IMR-90 (cell line): Measurements from ENCODE around the gene PRR33. TPM values are rescaled to one million over a fixed set of nuclear protein-coding genes. Genes with fewer than 3 reads are reported as not detected.

ENCODE experiments used
- ATAC-seq: fragments of 200-7000 bp; cut with Tn5 transposase; 2 replicates; pipeline ENCODE4 v1.9.1; 2020; ENCODE audit warnings: low read depth, mild to moderate bottlenecking, moderate library complexity
- BruUV-seq: library from RNA; stranded (reverse); fragments of 400-500 nt; replicated peaks from 2 replicates; lab custom pipeline; 2021; lab: Mats Ljungman, UMichigan
- CTCF ChIA-PET: fragments of 300-600 bp; formaldehyde crosslinking; extraction: SDS; loops from one replicate; lab custom pipeline; 2021; ENCODE audit warnings: antibody characterized with exemption; lab: Yijun Ruan, JAX
- POLR2A ChIA-PET: fragments of 300-600 bp; sonication (Branson Sonifier 250); formaldehyde crosslinking; loops from one replicate; lab custom pipeline; 2022; ENCODE audit warnings: antibody characterized with exemption; ENCODE audit not compliant: unreplicated experiment; lab: Charles Lee
- DNase-seq: peaks from one replicate; pipeline ENCODE4 v3.0.0; 2013
- H2AFZ ChIP-seq: replicated peaks from 2 replicates; pipeline ENCODE3; 2013; ENCODE audit warnings: low read length, mild to moderate bottlenecking; ENCODE audit not compliant: poor library complexity
- H2AK5ac ChIP-seq: 2 replicates; pipeline ENCODE4 v1.6.1; 2013; ENCODE audit warnings: low read depth, low read length, inconsistent platforms
- H2AK9ac ChIP-seq: replicated peaks from 2 replicates; pipeline ENCODE3; 2013; ENCODE audit warnings: mild to moderate bottlenecking, low read depth, low read length, moderate library complexity; ENCODE audit not compliant: poor library complexity
- H2BK120ac ChIP-seq: 2 replicates; pipeline ENCODE4 v1.6.1; 2013; ENCODE audit warnings: low read depth, low read length, inconsistent platforms
- H2BK15ac ChIP-seq: 3 replicates; pipeline ENCODE4 v1.6.1; 2013; ENCODE audit warnings: low read depth, low read length, inconsistent platforms
- H2BK20ac ChIP-seq: 2 replicates; pipeline ENCODE4 v1.6.1; 2013; ENCODE audit warnings: low read depth, mild to moderate bottlenecking, inconsistent platforms, low read length, moderate library complexity
- H2BK5ac ChIP-seq: 2 replicates; pipeline ENCODE4 v1.6.1; 2013; ENCODE audit warnings: mild to moderate bottlenecking, low read depth, low read length, inconsistent platforms; ENCODE audit not compliant: poor library complexity, severe bottlenecking
- H3K14ac ChIP-seq: replicated peaks from 2 replicates; pipeline ENCODE4 v1.6.1; 2013; ENCODE audit warnings: low read depth, low read length, inconsistent platforms
- H3K18ac ChIP-seq: 2 replicates; pipeline ENCODE4 v1.6.1; 2013; ENCODE audit warnings: low read depth, low read length, control low read depth
- H3K23ac ChIP-seq: 2 replicates; pipeline ENCODE4 v1.6.1; 2013; ENCODE audit warnings: low read depth, low read length, inconsistent platforms
- H3K27ac ChIP-seq: 2 replicates; pipeline ENCODE4 v1.5.1; 2013; ENCODE audit warnings: mild to moderate bottlenecking, control low read depth, low read length; ENCODE audit not compliant: insufficient read depth
- H3K27me3 ChIP-seq: 2 replicates; pipeline ENCODE4 v1.6.1; 2013; ENCODE audit warnings: low read length; ENCODE audit not compliant: control insufficient read depth, insufficient read depth
- H3K36me3 ChIP-seq: 2 replicates; pipeline ENCODE4 v1.6.1; 2013; ENCODE audit warnings: low read length, mixed read lengths; ENCODE audit not compliant: control insufficient read depth, insufficient read depth
- H3K4ac ChIP-seq: 2 replicates; pipeline ENCODE4 v1.6.1; 2013; ENCODE audit warnings: low read depth, low read length, inconsistent platforms
- H3K4me1 ChIP-seq: 2 replicates; pipeline ENCODE4 v1.6.1; 2013; ENCODE audit warnings: low read length, mixed read lengths; ENCODE audit not compliant: control insufficient read depth, insufficient read depth
- H3K4me2 ChIP-seq: 2 replicates; pipeline ENCODE4 v1.6.1; 2013; ENCODE audit warnings: low read depth, mild to moderate bottlenecking, control low read depth, low read length, moderate library complexity
- H3K4me3 ChIP-seq: 2 replicates; pipeline ENCODE4 v1.5.1; 2013; ENCODE audit warnings: low read depth, mild to moderate bottlenecking, control low read depth, low read length, moderate library complexity; ENCODE audit not compliant: insufficient read depth
- H3K56ac ChIP-seq: 2 replicates; pipeline ENCODE4 v1.6.1; 2013; ENCODE audit warnings: low read length, inconsistent platforms; ENCODE audit not compliant: insufficient read depth; ENCODE audit errors: extremely low read depth
- H3K79me1 ChIP-seq, 2 experiments: 2 replicates each; pipeline ENCODE4 v1.6.1; 2013; ENCODE audit warnings: low read length in 2 of 2, inconsistent platforms in 1 of 2, low read depth in 1 of 2
- H3K9ac ChIP-seq: 2 replicates; pipeline ENCODE4 v1.6.1; 2013; ENCODE audit warnings: low read depth, low read length, control low read depth
- H3K9me1 ChIP-seq: 2 replicates; pipeline ENCODE4 v1.6.1; 2013; ENCODE audit warnings: low read length, inconsistent platforms; ENCODE audit not compliant: insufficient read depth
- H3K9me3 ChIP-seq: 2 replicates; pipeline ENCODE4 v1.6.1; 2013; ENCODE audit warnings: low read length; ENCODE audit not compliant: control insufficient read depth, insufficient read depth
- H4K20me1 ChIP-seq: 2 replicates; pipeline ENCODE4 v1.6.1; 2013; ENCODE audit warnings: low read length, inconsistent platforms; ENCODE audit not compliant: insufficient read depth
- H4K5ac ChIP-seq: 2 replicates; pipeline ENCODE4 v1.6.1; 2013; ENCODE audit warnings: mild to moderate bottlenecking, low read depth, low read length, control low read depth
- H4K8ac ChIP-seq, 2 experiments: 2 replicates each; pipeline ENCODE4 v1.6.1; 2013; ENCODE audit warnings: low read depth in 2 of 2, low read length in 2 of 2, control low read depth in 1 of 2, inconsistent platforms in 1 of 2
- H4K91ac ChIP-seq: 2 replicates; pipeline ENCODE4 v1.6.1; 2013; ENCODE audit warnings: low read depth, low read length, inconsistent platforms; ENCODE audit not compliant: insufficient read depth
- BHLHE40 ChIP-seq: fragments of 150-350 bp; IDR thresholded peaks from 2 replicates; pipeline ENCODE4 v1.6.1; 2016; ENCODE audit warnings: mild to moderate bottlenecking, low read depth, low read length
- CEBPB ChIP-seq: IDR thresholded peaks from 2 replicates; pipeline ENCODE4 v1.6.1; 2012; ENCODE audit warnings: low read depth, low read length, improper control_type of control experiment
- CHD1 ChIP-seq: IDR thresholded peaks from 2 replicates; pipeline ENCODE4 v1.6.1; 2012; ENCODE audit warnings: low read depth, low read length, improper control_type of control experiment
- CTCF ChIP-seq: conservative IDR thresholded peaks from 2 replicates; pipeline ENCODE4 v1.5.1; 2012; ENCODE audit warnings: mild to moderate bottlenecking, low read depth, low read length, improper control_type of control experiment
- FOS ChIP-seq: fragments of 150-350 bp; IDR thresholded peaks from 2 replicates; pipeline ENCODE4 v1.6.1; 2016; ENCODE audit warnings: low read depth, low read length
- MAFK ChIP-seq: IDR thresholded peaks from 2 replicates; pipeline ENCODE4 v1.6.1; 2012; ENCODE audit warnings: low read depth, low read length, improper control_type of control experiment
- MAZ ChIP-seq: IDR thresholded peaks from 2 replicates; pipeline ENCODE4 v1.6.1; 2012; ENCODE audit warnings: low read depth, mild to moderate bottlenecking, low read length, improper control_type of control experiment, moderate library complexity, borderline replicate concordance
- MXI1 ChIP-seq: IDR thresholded peaks from 2 replicates; pipeline ENCODE4 v1.6.1; 2012; ENCODE audit warnings: low read depth, mild to moderate bottlenecking, low read length, moderate library complexity, borderline replicate concordance
- NFE2L2 ChIP-seq: fragments of 150-350 bp; IDR thresholded peaks from 2 replicates; pipeline ENCODE4 v1.6.1; 2016; ENCODE audit warnings: low read depth, mild to moderate bottlenecking, low read length
- POLR2A ChIP-seq: IDR thresholded peaks from 2 replicates; pipeline ENCODE4 v1.6.1; 2012; ENCODE audit warnings: mild to moderate bottlenecking, low read depth, low read length
- RAD21 ChIP-seq: IDR thresholded peaks from 2 replicates; pipeline ENCODE4 v1.6.1; 2012; ENCODE audit warnings: low read length, improper control_type of control experiment
- RCOR1 ChIP-seq: IDR thresholded peaks from 2 replicates; pipeline ENCODE4 v1.6.1; 2012; ENCODE audit warnings: mild to moderate bottlenecking, low read length, improper control_type of control experiment; ENCODE audit not compliant: insufficient replicate concordance
- RFX5 ChIP-seq: IDR thresholded peaks from 2 replicates; pipeline ENCODE4 v1.8.0; 2012; ENCODE audit warnings: low read depth, mild to moderate bottlenecking, low read length, moderate library complexity
- SMC3 ChIP-seq: fragments of 150-350 bp; IDR thresholded peaks from 2 replicates; pipeline ENCODE4 v1.6.1; 2016; ENCODE audit warnings: low read depth, mild to moderate bottlenecking, antibody characterized with exemption, low read length, moderate library complexity
- USF2 ChIP-seq: fragments of 150-350 bp; IDR thresholded peaks from 2 replicates; pipeline ENCODE4 v1.6.1; 2017; ENCODE audit warnings: mild to moderate bottlenecking, antibody characterized with exemption, low read length, low read depth
- WGBS, 2 experiments: methylation state at CpG; one replicate each; pipeline versions ENCODE4 v1.1.5 to v1.1.7; 2013; ENCODE audit warnings: missing lambda C conversion rate in 2 of 2; ENCODE audit not compliant: insufficient read length in 1 of 2; ENCODE audit errors: extremely low coverage in 2 of 2; 5-methylcytosine and 5-hydroxymethylcytosine counted together
- dilution Hi-C: fragments of 300-500 bp; cut with HindIII; formaldehyde crosslinking; loops from one replicate; pipeline ENCODE4 v1.14.3; 2018; ENCODE audit warnings: low sequenced_read_pairs; ENCODE audit not compliant: unreplicated experiment
- in situ Hi-C: fragments of 300-500 bp; cut with MboI; formaldehyde crosslinking; loops from 3 replicates; pipeline ENCODE4 v1.14.3; 2019; ENCODE audit warnings: low sequenced_read_pairs, inconsistent platforms, mixed read lengths
- intact Hi-C: fragments of 100-400 bp; cut with micrococcal nuclease; formaldehyde crosslinking; loops from 2 replicates; pipeline ENCODE4 v1.10.0; 2022
- polyA plus RNA-seq, 3 experiments: library from polyadenylated mRNA; depleted of rRNA; stranded (reverse); fragments of >200 nt; gene quantifications; 2 replicates each; pipeline ENCODE4 v1.2.3, GENCODE V29; 2012; ENCODE audit warnings: low replicate concordance in 1 of 3
- total RNA-seq: library from RNA; depleted of rRNA; stranded (reverse); fragments of >200 nt; gene quantifications from 2 replicates; pipeline ENCODE4 v1.2.3, GENCODE V29; 2012
- TF ChIP-seq, protein P1 (sequence below): fragments of 150-350 bp; IDR thresholded peaks from 2 replicates; pipeline ENCODE4 v1.6.1; 2016; ENCODE audit warnings: low read depth, mild to moderate bottlenecking, low read length, moderate library complexity, borderline replicate concordance

The PRR33 gene
- total and polyA plus RNA-seq, 2 of the 4 experiments (the other 2 are of a cell fraction), result not detected

DNA sequence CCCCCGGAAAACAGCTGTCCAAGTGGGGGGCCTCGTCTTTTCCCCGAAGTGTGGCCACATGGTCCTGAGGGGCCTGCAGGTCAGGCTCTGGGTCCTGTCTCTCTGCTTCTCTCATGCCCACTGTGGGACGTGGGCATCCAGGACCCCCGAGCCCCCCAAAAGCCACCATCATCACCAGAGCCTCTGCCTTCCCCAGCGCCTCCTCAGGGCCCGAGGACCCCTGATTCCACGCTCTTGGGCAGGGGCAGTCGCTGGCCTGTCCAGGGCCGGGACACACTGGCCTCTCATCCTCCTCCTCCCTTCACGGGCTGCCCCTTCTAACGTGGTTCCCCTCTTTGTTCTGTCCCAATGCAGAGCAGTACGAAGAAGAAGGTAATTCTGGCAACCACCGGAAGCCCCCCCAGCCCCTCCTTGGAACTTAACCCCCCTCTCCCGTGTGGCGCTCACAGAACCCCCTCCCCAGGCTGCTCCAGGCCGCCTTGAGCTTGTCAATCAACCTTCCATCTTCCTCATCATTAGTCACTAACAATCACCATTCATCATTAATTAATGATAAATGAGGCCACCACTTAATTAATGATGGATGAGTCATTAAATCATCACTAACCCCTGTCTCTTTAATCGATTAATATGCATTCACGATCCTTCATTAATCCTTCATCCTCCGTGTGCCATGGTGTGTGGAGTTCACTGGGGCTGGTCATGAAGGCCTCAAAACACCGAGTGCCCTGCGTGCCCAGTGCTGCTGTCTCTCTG is 31.7 kb upstream of the PRR33 start:
- dilution Hi-C loops (no loop called here), intact Hi-C loops (no loop called here), in situ Hi-C loops (no loop called here)
- no peak overlapping the region for H2BK20ac ChIP-seq
- no peak overlapping the region for H3K4ac ChIP-seq
- CTCF ChIA-PET, result no interaction called here
- H2BK15ac ChIP-seq, result no peak overlapping the region
- no peak overlapping the region for H3K4me3 ChIP-seq
- TF ChIP-seq USF2 (no peak), MAZ (no peak), RAD21 (no peak), CEBPB (no peak), RCOR1 (no peak), RFX5 (no peak), MXI1 (no peak), SMC3 (no peak), CTCF (no peak), BHLHE40 (no peak), CHD1 (no peak), MAFK (no peak), NFE2L2 (no peak), POLR2A (no peak), FOS (no peak)
- TF ChIP-seq, protein P1, sequence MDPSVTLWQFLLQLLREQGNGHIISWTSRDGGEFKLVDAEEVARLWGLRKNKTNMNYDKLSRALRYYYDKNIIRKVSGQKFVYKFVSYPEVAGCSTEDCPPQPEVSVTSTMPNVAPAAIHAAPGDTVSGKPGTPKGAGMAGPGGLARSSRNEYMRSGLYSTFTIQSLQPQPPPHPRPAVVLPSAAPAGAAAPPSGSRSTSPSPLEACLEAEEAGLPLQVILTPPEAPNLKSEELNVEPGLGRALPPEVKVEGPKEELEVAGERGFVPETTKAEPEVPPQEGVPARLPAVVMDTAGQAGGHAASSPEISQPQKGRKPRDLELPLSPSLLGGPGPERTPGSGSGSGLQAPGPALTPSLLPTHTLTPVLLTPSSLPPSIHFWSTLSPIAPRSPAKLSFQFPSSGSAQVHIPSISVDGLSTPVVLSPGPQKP, result no peak
- H2AK9ac ChIP-seq, result no peak overlapping the region
- no peak overlapping the region for H2AK5ac ChIP-seq
- H3K27ac ChIP-seq, result no peak overlapping the region
- no TSS peak for BruUV-seq
- H3K23ac ChIP-seq, result no peak overlapping the region
- H2BK120ac ChIP-seq, result no peak overlapping the region
- H3K79me1 ChIP-seq, result no peaks in the 10 kb centered on the region
- no peak overlapping the region for H3K14ac ChIP-seq
- H3K4me1 ChIP-seq, result no peaks in the 10 kb centered on the region
- H2BK5ac ChIP-seq, result no peak overlapping the region
- H4K8ac ChIP-seq, result no peak overlapping the region
- no peak overlapping the region for H4K91ac ChIP-seq
- H3K9me3 ChIP-seq, result no peaks in the 10 kb centered on the region
- H3K9me1 ChIP-seq, result no peaks in the 10 kb centered on the region
- no peaks in the 10 kb centered on the region for H3K36me3 ChIP-seq
- no peak overlapping the region for H3K9ac ChIP-seq
- peaks cover 12% of the 10 kb centered on the region for H3K27me3 ChIP-seq
- DNase-seq (no peak), ATAC-seq (no peak)
- no peak overlapping the region for H3K18ac ChIP-seq
- no peaks in the 10 kb centered on the region for H4K20me1 ChIP-seq
- no peak overlapping the region for H4K5ac ChIP-seq
- no peak overlapping the region for H3K4me2 ChIP-seq
- 70% methylated on average over 9 of the region's 22 CpGs; no CpG with 5 or more reads in 1 of the 2 experiments for WGBS, 2 experiments
- POLR2A ChIA-PET, result no interaction called here
- no peak overlapping the region for H2AFZ ChIP-seq
- no peak overlapping the region for H3K56ac ChIP-seq
